Upper lobe of left lung (tissue), 4 donors: ENCODE measurements around the gene CDKN2AIP.

ENCODE experiments used
- CTCF ChIP-seq, 6 experiments: fragments of 450-650 bp in 4 of 6; fragments of 200-600 bp in 2 of 6; sonication (generic) in 2 of 6; IDR thresholded peaks; one replicate each; pipeline ENCODE4 v1.5.1; 2016 to 2019; ENCODE audit warnings: antibody characterized with exemption in 6 of 6
- EP300 ChIP-seq, 4 donors: sonication (generic); formaldehyde crosslinking; IDR thresholded peaks; one replicate each; pipeline ENCODE4 v1.5.1; 2017; ENCODE audit warnings: antibody characterized with exemption in 4 of 4, control low read depth in 2 of 4
- POLR2A ChIP-seq, 4 donors: fragments of 450-650 bp; IDR thresholded peaks; one replicate each; pipeline ENCODE4 v1.5.1; 2016 to 2017; ENCODE audit warnings: antibody characterized with exemption in 4 of 4, mild to moderate bottlenecking in 2 of 4
- POLR2AphosphoS5 ChIP-seq, 2 donors: sonication (generic); formaldehyde crosslinking; IDR thresholded peaks; one replicate each; pipeline ENCODE4 v1.5.1; 2017; ENCODE audit warnings: antibody characterized with exemption in 2 of 2

DNA sequence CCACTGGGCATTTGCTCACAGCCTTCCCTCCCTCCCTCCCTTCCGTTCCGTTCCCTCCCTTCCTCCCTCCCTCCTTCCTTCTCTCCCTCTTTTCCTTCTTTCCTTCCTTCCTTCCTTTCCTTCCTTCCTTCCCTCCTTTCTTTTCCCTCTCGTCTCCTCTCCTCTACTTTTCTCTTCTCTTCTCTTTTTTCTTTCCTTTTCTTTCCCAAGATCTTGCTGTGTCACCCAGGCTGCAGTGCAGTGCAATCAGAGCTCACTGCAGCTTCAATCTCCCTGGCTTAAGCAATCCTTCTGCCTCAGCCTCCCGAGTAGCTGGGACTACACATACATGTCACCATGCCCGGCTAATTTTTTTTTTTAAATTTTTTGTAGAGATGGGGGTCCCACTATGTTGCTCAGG, 33.7 kb downstream of the CDKN2AIP start:
- TF ChIP-seq CTCF (IDR thresholded peaks at IDR 0.05) (no peak), POLR2A (IDR thresholded peaks at IDR 0.05) (no peak), POLR2AphosphoS5 (IDR thresholded peaks at IDR 0.05) (no peak), EP300 (IDR thresholded peaks at IDR 0.05) (no peak)
